Fibroblast of lung (primary cell): Measurements from ENCODE around the gene RABGAP1.

Source experiments
- CTCF ChIP-seq, 2 donors: IDR thresholded peaks in 1 of 2; conservative IDR thresholded peaks in 1 of 2; 1 replicate in 1 of 2; 2 replicates in 1 of 2; pipeline ENCODE4 v1.5.1; 2011 to 2012; ENCODE audit warnings: low read length in 2 of 2, control low read depth in 1 of 2, inconsistent platforms in 1 of 2, low read depth in 1 of 2, mild to moderate bottlenecking in 1 of 2
- EZH2 ChIP-seq: IDR thresholded peaks from 2 replicates; pipeline ENCODE4 v1.5.1; 2012; ENCODE audit warnings: low read length, control low read depth, mild to moderate bottlenecking; ENCODE audit errors: missing control alignments

GRCh38 chr9:122940454-122940748, 419 bp upstream of the RABGAP1 start:
- TF ChIP-seq CTCF (conservative IDR thresholded peaks at IDR 0.05 in 1 of 2, IDR thresholded peaks at IDR 0.05 in 1 of 2; ENCODE audit: low read depth in 1 of 2, low read length in 2 of 2) (no peak), EZH2 (no peak)
